Activated CD4-positive, alpha-beta T cell treated with anti-CD3 and anti-CD28 coated beads, Interleukin-2, Interleukin-6, amounts not matched to agents 100 ng/mL and 50 ng/mL, durations not matched to agents 16 hours and 8 hours (primary cell): ENCODE data around the gene GSTA3.
"Not testable (repeated sequence)": the region's sequence is repeated elsewhere in the genome, so short reads cannot be mapped to it uniquely, and the experiment has no call there.

ENCODE experiments used
- DNase-seq: peaks from one replicate; pipeline ENCODE4 v3.0.0-alpha.2; 2020

Gene GSTA3

DNA sequence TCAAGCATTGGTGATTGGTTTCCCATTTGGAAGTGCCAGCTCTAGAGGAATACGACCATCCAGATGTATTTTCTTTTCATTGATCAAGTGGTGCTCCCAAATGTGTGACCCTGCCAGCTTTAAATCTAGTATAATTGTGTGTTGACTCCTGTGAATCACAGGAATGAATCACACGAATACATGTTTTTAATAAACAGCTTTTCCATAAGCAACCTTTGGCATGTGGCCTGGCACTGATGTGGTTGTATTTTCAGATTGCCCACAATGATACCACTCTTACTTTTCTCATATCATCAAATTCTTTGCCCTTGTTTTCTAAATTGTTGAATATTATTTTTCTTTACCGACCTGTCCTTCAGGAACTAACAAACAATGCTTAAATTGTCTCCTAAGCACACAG lies 367 bp downstream of the GSTA3 start:
- DNase-seq, result no peak

DNA sequence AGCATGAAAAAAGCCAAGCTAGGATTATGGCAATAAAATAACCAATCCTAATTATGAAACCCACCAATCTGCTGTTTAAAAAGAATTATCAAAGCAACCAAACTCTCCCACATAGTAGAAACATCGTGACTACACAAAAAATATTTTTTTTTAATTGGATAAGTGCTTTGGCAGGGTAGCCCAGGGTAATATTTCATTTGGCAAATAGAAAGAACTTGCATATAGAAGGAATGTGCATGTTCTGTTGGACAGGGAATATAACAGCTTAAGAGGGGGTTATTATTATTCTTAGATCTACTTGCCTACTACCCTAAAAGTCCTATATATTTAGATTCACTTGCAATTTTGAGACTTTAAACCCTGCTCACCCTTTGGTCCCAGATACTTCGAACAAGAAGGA lies 972 bp downstream of the GSTA3 start:
- DNase-seq, result no peak

DNA sequence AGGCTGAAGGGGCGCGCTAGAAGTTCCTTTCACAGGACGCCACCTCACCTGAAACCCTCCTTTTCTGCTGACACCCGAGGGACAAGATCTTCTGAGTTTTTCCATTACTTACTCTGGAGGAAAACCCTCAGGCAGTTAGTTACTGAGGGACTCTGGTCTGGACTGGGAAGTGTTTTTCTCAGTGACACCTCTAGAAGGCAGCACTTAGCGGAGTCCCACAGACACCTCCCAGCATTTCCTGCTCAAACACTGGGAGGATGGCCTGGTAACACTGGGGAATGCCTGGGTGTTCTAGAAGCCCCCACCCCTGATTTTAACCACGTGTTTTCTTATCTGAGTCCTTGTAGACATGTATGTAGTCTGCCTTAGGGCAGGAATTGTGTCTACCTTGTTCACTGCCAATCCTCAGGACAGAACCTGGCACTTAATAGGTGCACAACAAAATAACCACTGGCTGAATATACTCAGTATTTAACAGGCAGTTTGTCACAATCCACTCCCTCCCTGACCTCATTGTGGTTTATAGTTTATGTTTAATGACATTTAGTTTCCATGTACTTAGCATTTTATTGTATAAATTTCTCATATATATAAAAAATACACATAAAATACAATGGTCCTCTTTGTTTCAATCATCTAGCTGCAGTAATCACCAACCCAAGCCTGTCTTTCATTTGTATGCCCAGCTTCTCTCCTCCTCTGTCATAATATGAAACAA lies 4.8 kb downstream of the GSTA3 start:
- peak; percentile 13 for DNase-seq

DNA sequence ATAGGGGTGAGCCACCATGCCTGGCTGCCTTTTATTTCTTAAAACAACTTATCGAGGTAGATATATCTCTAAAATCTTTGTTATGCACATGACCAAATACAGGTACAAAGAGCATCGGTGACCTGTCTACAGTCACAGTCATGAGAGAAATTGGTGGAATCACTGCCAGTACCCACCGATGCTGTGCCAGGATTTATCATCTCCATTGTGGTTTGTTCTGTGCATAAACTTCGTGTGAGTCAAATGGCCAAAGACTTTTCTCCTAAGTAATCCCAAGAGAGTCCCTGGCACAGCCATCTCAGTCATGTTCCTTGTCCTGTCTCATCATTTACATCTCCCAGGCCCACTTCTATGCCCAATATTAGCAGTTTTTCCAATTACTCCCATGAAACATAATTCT lies 9.0 kb downstream of the GSTA3 start:
- no peak for DNase-seq

DNA sequence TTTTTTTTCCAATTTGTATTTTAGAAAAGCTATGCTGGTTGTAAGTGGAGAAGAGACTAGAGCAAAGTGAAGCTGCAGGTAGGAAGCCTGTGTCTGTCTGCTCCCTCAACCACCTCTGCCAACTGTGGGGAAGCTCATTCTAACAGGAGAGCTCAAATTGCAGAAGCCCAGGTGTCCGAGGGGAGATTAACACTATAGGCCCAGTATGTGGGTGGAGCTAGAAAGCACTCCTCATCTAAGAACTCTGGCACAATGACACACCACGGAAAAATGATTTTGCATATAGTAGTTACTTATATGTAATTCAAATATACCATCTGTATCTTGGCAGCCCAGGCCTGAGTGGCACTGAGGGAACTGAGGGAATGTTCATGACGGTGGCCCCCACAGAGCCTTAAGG lies 13.7 kb downstream of the GSTA3 start:
- not testable (repeated sequence) for DNase-seq

DNA sequence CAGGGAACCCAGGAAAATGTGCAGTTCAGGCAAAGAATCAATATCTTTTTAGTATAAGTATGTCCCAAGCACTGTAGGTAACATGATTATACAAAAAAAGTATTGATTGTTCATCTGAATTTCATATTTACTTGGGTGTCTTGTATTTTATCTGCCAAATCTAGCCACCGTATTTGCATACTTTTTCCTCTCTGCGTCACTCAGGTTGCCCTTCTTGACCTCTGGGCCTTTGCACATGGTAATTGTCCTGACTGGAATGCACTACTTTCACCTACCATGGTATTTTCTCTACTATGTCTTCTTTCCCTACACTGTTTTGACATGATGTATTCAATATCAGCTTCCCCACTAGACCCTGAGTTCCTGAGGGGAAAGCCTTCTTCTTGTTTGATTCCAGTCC lies 15.2 kb downstream of the GSTA3 start:
- DNase-seq, result no peak

DNA sequence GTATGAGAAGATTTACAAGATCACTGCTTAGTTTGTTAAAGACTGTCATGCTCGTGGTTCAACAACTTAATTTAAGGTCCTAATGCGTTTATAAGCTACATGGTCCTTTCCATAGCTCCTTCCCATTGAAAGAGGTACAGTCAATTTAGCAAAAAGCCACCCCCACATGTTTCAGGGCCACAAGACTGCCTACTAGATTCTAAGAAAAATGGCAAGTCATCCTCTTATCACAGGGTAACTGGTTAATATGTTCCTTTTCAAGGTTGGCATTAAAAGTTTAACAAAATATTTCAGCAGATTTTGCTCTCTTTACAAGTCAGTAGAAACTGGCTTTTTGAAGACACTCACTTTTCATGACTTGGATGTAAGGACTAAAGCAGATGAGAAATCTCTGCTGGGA lies 15.7 kb downstream of the GSTA3 start:
- no peak for DNase-seq

DNA sequence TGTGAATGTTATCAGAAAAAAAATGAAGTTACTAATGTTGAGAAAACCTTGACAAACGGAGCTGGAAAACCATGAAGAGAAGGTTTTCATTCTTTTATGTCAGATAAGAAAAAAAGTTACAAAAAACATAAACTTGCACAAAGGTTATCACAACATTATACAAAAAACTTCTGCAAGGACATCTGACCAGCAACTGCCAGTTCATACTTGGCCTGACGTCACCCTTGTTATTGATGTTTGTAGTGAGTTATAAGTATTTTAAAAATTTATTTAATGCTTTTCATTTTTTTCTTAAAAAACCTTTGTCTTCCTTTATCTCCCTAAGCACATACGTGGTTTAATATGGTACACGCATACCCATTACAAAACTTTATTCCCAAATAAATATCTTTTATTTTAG lies 16.3 kb downstream of the GSTA3 start:
- DNase-seq, result no peak

DNA sequence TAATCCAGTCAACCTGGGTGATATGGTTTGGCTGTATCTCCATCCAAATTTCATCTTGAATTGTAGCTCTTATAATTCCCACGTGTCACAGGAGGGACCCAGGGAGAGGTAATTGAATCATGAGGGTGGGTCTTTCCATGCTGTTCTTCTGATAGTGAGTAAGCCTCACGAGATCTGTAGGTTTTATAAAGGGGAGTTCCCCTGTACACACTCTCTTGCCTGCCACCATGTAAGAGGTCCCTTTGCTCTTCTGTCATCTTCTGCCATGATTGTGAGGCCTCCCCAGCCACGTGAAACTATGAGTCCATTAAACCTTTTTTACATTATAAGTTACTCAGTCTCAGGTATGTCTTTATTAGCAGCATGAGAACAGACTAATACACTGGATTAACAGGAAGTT lies 19.5 kb downstream of the GSTA3 start:
- DNase-seq, result no peak

DNA sequence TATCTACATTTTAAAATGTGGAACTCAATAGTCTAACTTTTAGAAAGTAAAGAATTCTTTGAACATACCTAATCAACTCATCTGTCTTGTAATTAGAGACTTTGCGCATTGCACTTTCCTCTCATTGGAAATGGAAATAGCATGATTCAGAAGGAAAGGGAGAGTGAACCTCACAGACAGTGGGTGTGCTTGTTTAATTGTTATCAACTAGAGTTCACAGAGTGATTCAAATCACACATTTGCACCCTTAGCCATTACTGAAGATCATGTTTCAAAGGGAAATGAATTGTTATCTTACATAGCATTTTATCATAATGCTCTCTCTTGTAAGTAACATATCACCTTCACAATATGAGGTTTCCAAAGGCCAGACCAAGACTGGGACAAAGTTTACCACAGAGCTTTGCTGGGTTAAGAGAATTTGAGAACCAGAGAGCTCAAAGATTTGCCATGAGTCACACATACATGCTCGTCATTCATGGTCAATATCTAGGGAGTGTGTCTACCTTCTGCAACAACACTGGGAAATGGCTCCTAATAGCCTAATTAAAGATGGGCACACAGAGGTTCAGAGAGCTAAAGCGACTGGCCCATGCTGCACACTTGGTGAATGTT lies 21.5 kb downstream of the GSTA3 start:
- no peak for DNase-seq

DNA sequence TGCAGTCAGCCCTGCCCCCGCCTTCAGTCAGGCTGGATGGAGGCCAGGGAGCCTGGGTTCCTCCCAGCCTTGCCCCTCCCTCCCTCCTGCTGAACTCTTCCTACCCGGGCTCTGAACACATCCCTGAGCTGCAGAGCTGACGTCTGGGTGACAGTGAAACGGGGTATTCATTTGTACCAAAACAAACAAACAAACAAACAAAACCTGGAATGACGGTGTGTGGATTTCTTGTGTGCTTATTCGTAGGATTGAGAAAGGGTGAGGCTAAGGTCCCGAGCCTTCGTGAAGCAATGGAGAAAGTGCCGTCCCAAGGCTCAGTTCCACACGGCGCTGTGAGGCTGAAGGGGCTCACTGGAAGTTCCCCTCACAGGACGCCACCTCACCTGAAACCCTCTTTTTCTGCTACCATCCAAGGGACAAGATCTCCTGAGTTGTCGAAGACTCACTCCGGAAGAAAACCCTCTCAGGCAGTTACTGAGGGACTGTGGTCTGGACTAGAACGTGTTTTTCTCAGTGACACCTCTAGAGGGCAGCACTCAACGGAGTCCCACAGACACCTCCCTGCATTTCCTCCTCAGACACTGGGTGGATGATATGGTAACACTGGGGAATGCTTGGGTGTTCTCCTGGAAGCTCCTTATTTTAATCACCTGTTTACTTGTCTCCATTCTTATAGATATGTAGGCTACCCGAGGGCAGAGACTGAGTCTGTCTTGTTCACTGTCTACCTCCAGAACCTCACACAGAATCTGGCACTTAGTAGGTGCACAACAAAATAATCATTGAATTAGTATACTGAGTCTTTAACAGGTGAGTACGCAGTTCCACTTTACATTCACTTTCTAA lies 27.3 kb downstream of the GSTA3 start:
- peak; percentile 83 for DNase-seq

DNA sequence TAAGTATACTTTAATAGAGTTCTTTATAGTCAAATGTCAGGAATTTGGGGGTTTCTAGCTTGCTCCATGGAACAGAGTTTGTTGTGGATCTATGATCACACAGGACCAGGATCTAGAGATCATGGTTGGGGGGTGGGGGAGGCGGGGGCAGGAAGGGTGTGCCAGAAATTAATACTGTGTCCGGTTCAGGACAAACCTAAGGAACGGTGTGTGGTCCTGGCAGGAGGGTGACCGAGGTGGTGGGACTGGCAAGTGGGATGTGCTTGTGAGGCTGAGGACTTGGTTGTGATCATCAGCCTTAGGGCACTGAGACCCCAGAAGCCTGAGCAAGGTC lies 27.9 kb downstream of the GSTA3 start:
- DNase-seq, result no peak

DNA sequence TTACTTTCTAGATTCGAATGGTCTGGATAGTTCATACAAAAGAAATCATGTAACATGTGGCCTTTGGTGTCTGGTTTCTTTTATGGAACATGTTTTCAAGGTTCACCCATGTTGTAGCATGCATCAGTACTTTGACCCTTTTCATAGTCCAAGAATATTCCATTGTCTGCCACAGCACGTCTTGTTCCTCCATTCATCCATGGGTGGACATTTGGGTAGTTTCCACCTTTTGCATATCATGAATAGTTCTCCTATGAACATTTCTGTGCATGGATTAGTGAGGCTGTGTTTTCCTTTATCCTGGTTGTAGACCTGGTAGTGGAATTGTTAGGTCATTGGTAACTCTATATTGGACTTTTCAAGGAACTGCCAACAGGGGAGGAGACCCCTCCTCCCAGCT lies 31.7 kb downstream of the GSTA3 start:
- no peak for DNase-seq

DNA sequence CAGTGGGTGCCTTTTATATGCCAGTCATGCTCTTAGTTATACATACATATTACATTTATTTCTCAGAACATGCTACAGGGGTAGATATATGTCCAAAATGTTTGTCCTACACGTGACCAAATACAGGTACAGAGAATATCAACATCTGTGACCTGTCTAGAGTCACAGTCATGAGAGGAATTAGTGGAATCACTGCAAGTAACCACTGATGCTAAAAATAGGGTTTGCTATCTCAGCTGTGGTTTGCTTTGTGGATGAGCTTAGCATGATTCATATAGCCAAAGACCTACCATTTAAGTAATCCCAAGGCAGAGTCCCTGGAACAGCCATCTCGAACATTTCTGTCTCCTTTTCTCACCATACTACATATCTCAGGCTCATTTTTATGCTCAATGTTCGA lies 32.3 kb downstream of the GSTA3 start:
- DNase-seq, result peak; percentile 5

DNA sequence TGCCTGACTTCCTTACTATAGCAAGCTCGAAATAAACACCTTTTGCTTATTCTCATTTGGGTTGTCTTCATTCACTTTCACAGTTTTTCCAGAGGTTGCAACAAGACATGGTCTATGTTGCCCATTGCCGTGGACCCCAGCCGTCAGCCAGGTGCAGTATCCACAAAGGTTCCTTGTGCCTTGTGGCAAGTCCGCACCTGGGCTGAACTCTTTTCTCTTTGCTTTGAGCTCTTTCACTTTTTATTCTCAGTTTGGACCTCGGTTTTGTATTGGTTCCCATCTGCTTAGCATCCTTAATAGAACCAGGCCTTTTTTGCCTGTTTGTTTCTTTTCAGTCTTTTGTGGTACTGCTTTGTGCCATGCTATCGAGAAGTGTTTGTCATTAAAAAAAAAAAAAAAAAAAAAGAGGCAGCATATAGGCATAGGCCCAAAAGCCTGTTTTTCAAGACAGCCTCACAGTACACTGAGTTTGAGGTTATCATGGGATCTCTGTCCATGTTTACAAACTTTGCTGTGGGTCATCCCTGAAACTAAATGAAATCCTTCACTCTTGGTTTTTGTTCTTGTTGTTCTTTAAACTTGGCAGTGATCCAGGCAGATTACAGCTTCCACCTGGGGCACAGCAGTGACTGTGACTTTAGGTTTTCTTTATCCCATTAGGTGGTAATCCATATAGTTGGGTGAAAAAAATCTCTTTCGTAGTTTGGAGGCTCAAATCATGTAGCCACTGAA lies 33.3 kb downstream of the GSTA3 start:
- DNase-seq, result no peak

DNA sequence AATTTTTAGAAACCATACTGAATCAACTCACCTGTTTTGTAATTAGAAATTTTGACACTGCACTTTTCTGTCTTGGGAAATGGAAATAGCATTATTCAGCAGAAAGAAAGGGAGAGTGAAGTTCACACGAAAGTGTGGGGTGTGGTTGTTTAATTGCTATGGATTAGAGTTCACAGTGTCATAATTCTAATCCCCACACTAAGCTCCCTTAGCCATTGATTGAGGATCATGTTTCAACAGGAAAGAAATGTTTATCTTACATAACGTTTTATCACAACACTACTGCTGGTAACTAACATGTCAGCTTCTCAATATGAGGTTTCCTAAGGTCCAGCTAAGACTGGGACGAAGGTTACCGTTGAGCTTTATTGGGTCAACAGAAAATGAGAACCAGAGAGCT lies 37.5 kb downstream of the GSTA3 start:
- no peak for DNase-seq

DNA sequence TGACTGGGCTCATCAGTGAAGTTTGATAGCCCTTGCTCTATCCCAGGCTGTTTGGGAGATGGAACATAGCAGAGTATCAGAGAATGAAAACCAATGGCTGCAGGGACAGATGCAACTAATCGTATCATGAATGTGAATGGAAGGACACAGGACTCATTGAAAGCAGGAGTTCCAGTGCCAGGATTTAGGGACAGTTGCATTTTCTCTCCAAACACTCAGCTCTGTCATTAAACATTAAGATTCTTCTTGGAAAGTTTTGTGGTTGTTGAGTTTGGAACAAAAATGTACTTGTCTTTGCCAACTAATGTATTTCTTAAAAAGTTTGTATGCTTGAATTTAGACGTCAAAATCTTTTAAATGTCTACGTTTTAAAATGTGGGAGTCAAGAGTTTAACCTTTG lies 37.9 kb downstream of the GSTA3 start:
- no peak for DNase-seq

DNA sequence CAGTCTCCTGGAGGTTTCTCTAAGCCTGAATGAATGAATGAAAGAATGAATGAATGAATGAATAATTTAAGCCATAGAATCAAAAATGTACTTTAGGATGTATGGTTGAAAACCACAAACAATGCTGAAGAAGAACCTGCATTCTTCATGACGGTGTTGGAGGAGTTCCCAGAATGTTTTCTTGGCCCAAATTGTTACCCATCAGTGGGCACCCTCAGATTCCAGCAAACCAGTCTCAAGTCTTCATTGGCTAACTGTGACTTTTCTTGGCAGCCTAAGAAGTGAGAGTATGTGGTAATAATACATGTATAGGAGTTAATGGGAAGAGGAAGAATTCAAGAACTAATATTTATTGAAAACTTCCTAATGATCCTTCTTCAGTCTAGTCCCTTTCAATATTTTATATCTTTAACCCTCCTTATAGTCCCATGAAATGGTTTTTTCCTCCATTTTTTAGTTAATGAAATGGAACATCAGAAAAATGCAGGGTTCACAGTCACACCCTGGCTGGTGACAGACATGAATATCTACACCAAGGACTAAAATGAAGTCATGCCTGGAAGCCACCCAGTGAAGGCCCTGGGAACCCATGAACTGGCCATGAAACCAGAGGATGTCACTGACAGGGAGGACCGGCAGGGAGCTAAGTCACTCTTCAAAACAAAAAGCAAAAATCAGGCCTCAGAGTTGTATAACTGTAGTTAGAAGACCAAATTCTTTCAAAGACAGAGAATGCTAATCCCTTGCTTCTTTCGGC lies 39.0 kb downstream of the GSTA3 start:
- DNase-seq, result not testable (repeated sequence)

DNA sequence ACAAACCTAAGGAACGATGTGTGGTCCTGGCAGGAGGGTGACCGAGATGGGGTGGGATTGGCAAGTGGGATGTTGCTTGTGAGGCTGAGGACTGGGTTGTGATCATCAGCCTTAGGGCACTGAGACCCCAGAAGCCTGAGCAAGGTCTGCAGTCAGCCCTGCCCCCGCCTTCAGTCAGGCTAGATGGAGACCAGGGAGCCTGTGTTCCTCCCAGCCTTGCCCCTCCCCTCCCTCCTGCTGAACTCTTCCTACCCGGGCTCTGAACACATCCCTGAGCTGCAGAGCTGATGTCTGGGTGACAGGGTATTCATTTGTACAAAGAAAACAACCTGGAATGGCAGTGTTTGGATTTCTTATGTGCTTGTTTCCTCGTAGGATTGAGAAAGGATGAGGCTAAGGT lies 40.6 kb downstream of the GSTA3 start:
- DNase-seq, result not testable (repeated sequence)

DNA sequence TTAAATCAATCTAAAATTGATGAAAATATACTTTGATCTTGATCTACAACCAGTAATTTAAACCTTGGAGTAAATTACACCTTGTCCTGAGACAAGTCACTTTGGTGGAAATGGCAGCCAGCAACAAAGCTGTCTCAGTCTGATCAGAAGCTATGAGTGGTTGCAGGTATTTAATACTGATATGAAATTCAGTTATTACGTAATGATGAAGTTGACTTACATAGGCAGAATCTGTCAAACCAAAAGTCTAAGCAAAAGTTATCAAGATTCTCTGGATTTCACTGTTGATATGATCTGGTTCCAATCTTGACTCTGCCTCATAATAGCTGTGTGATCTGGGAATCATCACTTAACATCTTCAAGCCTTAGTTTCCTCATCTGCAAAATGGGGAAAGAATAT lies 41.3 kb downstream of the GSTA3 start:
- DNase-seq, result no peak

DNA sequence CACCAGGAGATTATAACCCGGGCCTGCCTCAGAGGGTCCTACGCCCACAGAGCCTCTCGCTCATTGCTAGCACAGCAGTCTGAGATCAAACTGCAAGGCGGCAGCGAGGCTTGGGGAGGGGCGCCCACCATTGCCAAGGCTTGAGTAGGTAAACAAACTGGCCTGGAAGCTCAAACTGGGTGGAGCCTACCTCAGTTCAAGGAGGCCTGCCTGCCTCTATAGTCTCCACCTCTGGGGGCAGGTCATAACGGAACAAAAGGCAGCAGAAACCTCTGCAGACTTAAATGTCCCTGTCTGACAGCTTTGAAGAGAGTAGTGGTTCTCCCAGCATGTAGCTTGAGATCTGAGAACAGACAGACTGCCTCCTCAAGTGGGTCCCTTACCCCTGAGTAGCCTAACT lies 48.3 kb downstream of the GSTA3 start:
- not testable (repeated sequence) for DNase-seq

DNA sequence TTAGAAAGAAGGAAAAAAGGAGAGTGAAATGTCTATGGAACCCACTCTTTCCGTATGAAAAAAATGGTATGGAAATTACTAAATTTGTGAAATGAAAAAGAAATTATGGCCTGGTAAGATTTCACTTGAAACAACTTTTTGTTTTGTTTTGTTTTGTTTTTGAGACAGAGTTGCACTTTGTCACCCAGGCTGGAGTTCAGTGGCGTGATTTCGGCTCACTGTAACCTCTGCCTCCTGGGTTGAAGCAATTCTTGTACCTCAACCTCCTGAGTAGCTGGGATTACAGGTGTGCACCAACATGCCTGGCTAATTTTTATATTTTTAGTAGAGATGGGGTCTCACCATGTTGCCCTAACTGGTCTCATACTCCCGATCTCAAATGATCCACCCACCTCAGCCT lies 51.1 kb downstream of the GSTA3 start:
- no peak for DNase-seq

DNA sequence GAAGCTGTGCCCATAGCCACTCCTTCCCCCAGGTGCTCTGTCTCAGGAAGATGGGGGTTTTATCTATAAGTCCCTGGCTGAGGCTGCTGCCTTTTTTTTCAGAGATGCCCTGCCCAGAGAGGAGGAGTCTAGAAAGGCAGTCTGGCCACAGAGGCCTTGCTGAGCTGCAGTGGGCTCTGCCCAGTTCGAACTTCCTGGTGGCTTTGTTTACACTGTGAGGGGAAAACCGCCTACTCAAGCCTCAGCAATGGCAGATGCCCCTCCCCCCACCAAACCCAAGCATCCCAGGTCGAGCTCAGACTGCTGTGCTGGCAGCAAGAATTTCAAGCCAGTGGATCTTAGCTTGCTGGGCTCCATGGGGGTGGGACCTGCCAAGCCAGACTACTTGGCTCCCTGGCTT lies 53.4 kb downstream of the GSTA3 start:
- not testable (repeated sequence) for DNase-seq
